ENCODE measurements around the gene GSC. TPM values are rescaled to one million over a fixed set of nuclear protein-coding genes. Genes with fewer than 3 reads are reported as not detected.

GSC gene
- total RNA-seq, 1 donor from 2014 or later: not detected

- peaks cover 33% of the 10 kb centered on the region for H3K4me1 Mint-ChIP-seq (ENCODE audit: unreplicated experiment)
- no peak overlapping the region for H3K27ac Mint-ChIP-seq (ENCODE audit: unreplicated experiment)
- no peaks in the 10 kb centered on the region for H3K9me3 Mint-ChIP-seq (ENCODE audit: unreplicated experiment)
- peaks cover 35% of the 10 kb centered on the region for H3K27me3 Mint-ChIP-seq (ENCODE audit: unreplicated experiment)
- no peak overlapping the region for H3K4me3 Mint-ChIP-seq (ENCODE audit: unreplicated experiment)
- TF ChIP-seq CTCF (IDR thresholded peaks at IDR 0.05; ENCODE audit: unreplicated experiment): no peak
- no peak for DNase-seq (ENCODE audit: low spot score)
- H3K36me3 Mint-ChIP-seq (ENCODE audit: low read depth, unreplicated experiment): no peaks in the 10 kb centered on the region
These were observed 2.1 kb upstream of the GSC start for GRCh38 chr14:94771906-94772490.

GRCh38 chr14:94771158-94771905 is 1.4 kb upstream of the GSC start:
- Mint-ChIP-seq H3K36me3 (ENCODE audit: low read depth, unreplicated experiment) (no peaks in the 10 kb centered on the region), H3K27me3 (ENCODE audit: unreplicated experiment) (peaks cover 36% of the 10 kb centered on the region), H3K9me3 (ENCODE audit: unreplicated experiment) (no peaks in the 10 kb centered on the region), H3K4me1 (ENCODE audit: unreplicated experiment) (peaks cover 33% of the 10 kb centered on the region), H3K27ac (ENCODE audit: unreplicated experiment) (no peak overlapping the region), H3K4me3 (ENCODE audit: unreplicated experiment) (no peak overlapping the region)
- DNase-seq (ENCODE audit: low spot score): peak; percentile 38
- no peak for TF ChIP-seq CTCF (IDR thresholded peaks at IDR 0.05; ENCODE audit: unreplicated experiment)

GRCh38 chr14:94770815-94771157 is 873 bp upstream of the GSC start:
- H3K27ac Mint-ChIP-seq (ENCODE audit: unreplicated experiment): no peak overlapping the region
- DNase-seq (ENCODE audit: low spot score): no peak
- TF ChIP-seq CTCF (IDR thresholded peaks at IDR 0.05; ENCODE audit: unreplicated experiment): no peak
- peak overlapping the region; percentile 71 for H3K4me3 Mint-ChIP-seq (ENCODE audit: unreplicated experiment)
- peaks cover 32% of the 10 kb centered on the region for H3K4me1 Mint-ChIP-seq (ENCODE audit: unreplicated experiment)
- H3K9me3 Mint-ChIP-seq (ENCODE audit: unreplicated experiment): no peaks in the 10 kb centered on the region
- H3K27me3 Mint-ChIP-seq (ENCODE audit: unreplicated experiment): peaks cover 36% of the 10 kb centered on the region
- no peaks in the 10 kb centered on the region for H3K36me3 Mint-ChIP-seq (ENCODE audit: low read depth, unreplicated experiment)

- Mint-ChIP-seq H3K27me3 (ENCODE audit: unreplicated experiment) (peaks cover 36% of the 10 kb centered on the region), H3K9me3 (ENCODE audit: unreplicated experiment) (no peaks in the 10 kb centered on the region), H3K4me1 (ENCODE audit: unreplicated experiment) (peaks cover 28% of the 10 kb centered on the region), H3K36me3 (ENCODE audit: low read depth, unreplicated experiment) (no peaks in the 10 kb centered on the region), H3K4me3 (ENCODE audit: unreplicated experiment) (peak overlapping the region; percentile 71), H3K27ac (ENCODE audit: unreplicated experiment) (no peak overlapping the region)
- no peak for TF ChIP-seq CTCF (IDR thresholded peaks at IDR 0.05; ENCODE audit: unreplicated experiment)
- no peak for DNase-seq (ENCODE audit: low spot score)
These were observed 387 bp upstream of the GSC start for GRCh38 chr14:94770251-94770749.
